ENCODE results near the gene CGB7.

DNA sequence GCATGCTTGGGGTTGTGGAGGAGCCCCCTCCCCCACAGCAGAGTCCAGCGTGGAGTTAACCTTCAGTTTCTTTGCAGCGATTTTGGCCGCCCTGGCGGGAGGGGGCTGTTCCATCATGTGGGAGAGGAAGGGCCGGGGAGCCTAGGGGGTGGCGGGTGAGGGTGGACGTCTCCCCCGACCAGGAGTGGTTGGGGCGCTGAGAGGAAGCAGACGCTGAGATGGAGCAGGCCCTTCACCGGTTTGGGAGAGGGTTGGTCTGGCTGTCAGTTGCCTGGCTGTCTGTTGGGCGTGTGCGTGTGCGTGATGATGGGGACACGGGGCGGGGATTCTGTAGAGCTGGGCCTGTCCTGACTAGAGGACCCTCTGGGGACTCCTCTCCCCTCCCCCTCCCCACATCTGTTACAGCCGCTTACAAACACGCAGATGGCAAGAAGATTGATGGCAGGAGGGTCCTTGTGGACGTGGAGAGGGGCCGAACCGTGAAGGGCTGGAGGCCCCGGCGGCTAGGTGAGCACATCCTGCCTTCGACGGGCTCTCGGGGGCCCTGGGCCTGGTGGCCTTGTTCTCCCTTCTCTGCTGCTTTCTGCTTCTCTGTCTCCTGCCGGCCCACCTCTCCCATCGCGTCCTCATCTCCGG lies 46.8 kb upstream of the CGB7 start:
- no peak for TF ChIP-seq TAF1 (IDR thresholded peaks at IDR 0.05; ENCODE audit: borderline replicate concordance, low read depth, low read length)
- no peak for TF ChIP-seq WRNIP1 (IDR thresholded peaks at IDR 0.05; ENCODE audit: borderline replicate concordance, low read depth, low read length)
- TF ChIP-seq NFYA (IDR thresholded peaks at IDR 0.05; ENCODE audit: borderline replicate concordance, low read depth, low read length) = no peak
- TF ChIP-seq ZNF217 (IDR thresholded peaks at IDR 0.05) = no peak
- TF ChIP-seq TARDBP (IDR thresholded peaks at IDR 0.05; ENCODE audit: borderline replicate concordance) = no peak
- no peak for TF ChIP-seq SPI1 (IDR thresholded peaks at IDR 0.05; ENCODE audit: borderline replicate concordance, insufficient read depth, low read depth, low read length)
- TF ChIP-seq, protein P1, sequence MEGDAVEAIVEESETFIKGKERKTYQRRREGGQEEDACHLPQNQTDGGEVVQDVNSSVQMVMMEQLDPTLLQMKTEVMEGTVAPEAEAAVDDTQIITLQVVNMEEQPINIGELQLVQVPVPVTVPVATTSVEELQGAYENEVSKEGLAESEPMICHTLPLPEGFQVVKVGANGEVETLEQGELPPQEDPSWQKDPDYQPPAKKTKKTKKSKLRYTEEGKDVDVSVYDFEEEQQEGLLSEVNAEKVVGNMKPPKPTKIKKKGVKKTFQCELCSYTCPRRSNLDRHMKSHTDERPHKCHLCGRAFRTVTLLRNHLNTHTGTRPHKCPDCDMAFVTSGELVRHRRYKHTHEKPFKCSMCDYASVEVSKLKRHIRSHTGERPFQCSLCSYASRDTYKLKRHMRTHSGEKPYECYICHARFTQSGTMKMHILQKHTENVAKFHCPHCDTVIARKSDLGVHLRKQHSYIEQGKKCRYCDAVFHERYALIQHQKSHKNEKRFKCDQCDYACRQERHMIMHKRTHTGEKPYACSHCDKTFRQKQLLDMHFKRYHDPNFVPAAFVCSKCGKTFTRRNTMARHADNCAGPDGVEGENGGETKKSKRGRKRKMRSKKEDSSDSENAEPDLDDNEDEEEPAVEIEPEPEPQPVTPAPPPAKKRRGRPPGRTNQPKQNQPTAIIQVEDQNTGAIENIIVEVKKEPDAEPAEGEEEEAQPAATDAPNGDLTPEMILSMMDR (IDR thresholded peaks at IDR 0.05 in 2 of 3, conservative IDR thresholded peaks at IDR 0.05 in 1 of 3; ENCODE audit: control insufficient read depth in 2 of 3, extremely low read depth in 1 of 3, insufficient read depth in 1 of 3, low read depth in 3 of 3, low read length in 3 of 3) = no peak
- no peak for TF ChIP-seq FOS (IDR thresholded peaks at IDR 0.05; ENCODE audit: borderline replicate concordance, extremely low read depth, insufficient read length)
- TF ChIP-seq, protein P2, sequence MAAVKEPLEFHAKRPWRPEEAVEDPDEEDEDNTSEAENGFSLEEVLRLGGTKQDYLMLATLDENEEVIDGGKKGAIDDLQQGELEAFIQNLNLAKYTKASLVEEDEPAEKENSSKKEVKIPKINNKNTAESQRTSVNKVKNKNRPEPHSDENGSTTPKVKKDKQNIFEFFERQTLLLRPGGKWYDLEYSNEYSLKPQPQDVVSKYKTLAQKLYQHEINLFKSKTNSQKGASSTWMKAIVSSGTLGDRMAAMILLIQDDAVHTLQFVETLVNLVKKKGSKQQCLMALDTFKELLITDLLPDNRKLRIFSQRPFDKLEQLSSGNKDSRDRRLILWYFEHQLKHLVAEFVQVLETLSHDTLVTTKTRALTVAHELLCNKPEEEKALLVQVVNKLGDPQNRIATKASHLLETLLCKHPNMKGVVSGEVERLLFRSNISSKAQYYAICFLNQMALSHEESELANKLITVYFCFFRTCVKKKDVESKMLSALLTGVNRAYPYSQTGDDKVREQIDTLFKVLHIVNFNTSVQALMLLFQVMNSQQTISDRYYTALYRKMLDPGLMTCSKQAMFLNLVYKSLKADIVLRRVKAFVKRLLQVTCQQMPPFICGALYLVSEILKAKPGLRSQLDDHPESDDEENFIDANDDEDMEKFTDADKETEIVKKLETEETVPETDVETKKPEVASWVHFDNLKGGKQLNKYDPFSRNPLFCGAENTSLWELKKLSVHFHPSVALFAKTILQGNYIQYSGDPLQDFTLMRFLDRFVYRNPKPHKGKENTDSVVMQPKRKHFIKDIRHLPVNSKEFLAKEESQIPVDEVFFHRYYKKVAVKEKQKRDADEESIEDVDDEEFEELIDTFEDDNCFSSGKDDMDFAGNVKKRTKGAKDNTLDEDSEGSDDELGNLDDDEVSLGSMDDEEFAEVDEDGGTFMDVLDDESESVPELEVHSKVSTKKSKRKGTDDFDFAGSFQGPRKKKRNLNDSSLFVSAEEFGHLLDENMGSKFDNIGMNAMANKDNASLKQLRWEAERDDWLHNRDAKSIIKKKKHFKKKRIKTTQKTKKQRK (IDR thresholded peaks at IDR 0.05; ENCODE audit: low read depth, low read length) = no peak
- TF ChIP-seq, protein P3, sequence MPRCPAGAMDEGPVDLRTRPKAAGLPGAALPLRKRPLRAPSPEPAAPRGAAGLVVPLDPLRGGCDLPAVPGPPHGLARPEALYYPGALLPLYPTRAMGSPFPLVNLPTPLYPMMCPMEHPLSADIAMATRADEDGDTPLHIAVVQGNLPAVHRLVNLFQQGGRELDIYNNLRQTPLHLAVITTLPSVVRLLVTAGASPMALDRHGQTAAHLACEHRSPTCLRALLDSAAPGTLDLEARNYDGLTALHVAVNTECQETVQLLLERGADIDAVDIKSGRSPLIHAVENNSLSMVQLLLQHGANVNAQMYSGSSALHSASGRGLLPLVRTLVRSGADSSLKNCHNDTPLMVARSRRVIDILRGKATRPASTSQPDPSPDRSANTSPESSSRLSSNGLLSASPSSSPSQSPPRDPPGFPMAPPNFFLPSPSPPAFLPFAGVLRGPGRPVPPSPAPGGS (IDR thresholded peaks at IDR 0.05; ENCODE audit: borderline replicate concordance, insufficient read depth, low read depth, low read length, poor library complexity, severe bottlenecking) = no peak
- TF ChIP-seq, protein P4, sequence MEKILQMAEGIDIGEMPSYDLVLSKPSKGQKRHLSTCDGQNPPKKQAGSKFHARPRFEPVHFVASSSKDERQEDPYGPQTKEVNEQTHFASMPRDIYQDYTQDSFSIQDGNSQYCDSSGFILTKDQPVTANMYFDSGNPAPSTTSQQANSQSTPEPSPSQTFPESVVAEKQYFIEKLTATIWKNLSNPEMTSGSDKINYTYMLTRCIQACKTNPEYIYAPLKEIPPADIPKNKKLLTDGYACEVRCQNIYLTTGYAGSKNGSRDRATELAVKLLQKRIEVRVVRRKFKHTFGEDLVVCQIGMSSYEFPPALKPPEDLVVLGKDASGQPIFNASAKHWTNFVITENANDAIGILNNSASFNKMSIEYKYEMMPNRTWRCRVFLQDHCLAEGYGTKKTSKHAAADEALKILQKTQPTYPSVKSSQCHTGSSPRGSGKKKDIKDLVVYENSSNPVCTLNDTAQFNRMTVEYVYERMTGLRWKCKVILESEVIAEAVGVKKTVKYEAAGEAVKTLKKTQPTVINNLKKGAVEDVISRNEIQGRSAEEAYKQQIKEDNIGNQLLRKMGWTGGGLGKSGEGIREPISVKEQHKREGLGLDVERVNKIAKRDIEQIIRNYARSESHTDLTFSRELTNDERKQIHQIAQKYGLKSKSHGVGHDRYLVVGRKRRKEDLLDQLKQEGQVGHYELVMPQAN (conservative IDR thresholded peaks at IDR 0.05) = no peak
- no peak for TF ChIP-seq SMAD1 (IDR thresholded peaks at IDR 0.05; ENCODE audit: low read depth, partially characterized antibody)

Measured in GM12878 (cell line).